B cell (primary cell): ENCODE data around the gene RNF141.

Source experiments
- EZH2 ChIP-seq: IDR thresholded peaks from 2 replicates; pipeline ENCODE4 v1.6.1; 2012; ENCODE audit warnings: borderline replicate concordance, low read depth, mild to moderate bottlenecking, moderate library complexity, low read length; ENCODE audit not compliant: insufficient read depth, poor library complexity, severe bottlenecking
- TF ChIP-seq, protein P1 (sequence below): fragments of 200-600 bp; IDR thresholded peaks from one replicate; pipeline ENCODE4 v1.8.0; 2022; ENCODE audit warnings: antibody characterized with exemption, mild to moderate bottlenecking

DNA sequence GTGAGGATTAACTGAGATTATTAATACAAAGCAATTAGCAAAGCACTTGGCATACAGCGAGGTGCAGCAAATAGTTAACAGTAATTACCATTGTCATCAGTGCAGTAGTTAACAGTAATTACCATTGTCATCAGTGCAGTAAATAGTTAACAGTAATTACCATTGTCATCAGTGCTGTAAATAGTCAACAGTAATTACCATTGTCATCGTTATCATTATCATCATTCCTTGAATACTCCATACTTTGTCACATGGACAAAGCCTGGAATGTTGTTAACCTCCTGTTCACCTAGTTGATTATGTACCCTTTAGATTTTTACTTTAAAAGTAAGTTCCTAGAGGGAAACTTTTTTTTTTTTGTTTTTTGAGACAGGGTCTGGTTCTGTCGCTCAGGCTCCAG, 47.0 kb upstream of the RNF141 start:
- TF ChIP-seq, protein P1, sequence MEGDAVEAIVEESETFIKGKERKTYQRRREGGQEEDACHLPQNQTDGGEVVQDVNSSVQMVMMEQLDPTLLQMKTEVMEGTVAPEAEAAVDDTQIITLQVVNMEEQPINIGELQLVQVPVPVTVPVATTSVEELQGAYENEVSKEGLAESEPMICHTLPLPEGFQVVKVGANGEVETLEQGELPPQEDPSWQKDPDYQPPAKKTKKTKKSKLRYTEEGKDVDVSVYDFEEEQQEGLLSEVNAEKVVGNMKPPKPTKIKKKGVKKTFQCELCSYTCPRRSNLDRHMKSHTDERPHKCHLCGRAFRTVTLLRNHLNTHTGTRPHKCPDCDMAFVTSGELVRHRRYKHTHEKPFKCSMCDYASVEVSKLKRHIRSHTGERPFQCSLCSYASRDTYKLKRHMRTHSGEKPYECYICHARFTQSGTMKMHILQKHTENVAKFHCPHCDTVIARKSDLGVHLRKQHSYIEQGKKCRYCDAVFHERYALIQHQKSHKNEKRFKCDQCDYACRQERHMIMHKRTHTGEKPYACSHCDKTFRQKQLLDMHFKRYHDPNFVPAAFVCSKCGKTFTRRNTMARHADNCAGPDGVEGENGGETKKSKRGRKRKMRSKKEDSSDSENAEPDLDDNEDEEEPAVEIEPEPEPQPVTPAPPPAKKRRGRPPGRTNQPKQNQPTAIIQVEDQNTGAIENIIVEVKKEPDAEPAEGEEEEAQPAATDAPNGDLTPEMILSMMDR = no peak
- no peak for TF ChIP-seq EZH2
